Measurements from ENCODE around the gene TNS3. TPM values are rescaled to one million over a fixed set of nuclear protein-coding genes. Genes with fewer than 3 reads are reported as not detected.

Gene TNS3
- total RNA-seq, 3 donors from 2014 or later, result 2.6 to 3.4 (median 3.2) TPM

DNA sequence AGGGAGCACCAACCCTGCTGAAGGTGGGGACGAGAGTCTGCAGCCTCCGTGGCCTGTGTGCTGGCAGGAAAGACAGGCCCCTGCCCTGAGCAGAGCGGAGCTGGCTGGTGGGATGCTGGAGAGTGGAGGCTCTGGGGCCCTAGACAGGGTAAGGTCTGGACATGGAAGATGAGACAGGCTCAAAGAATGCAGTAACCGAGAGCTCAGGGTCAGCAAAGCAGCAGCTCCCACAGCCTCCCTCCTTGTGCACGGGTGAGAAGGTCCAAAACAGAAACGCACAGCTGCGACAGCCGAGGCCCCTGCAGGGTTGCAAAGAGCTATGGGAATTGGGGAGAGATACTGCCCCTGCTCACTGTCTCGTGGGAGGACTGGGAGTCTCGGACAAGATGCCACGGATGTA, 80.5 kb downstream of the TNS3 start:
- peaks cover 2% of the 10 kb centered on the region for H3K4me1 Mint-ChIP-seq (ENCODE audit: low read depth)
- no peaks in the 10 kb centered on the region for H3K27me3 Mint-ChIP-seq (ENCODE audit: low read depth)
- no peak for ATAC-seq
- no peak for DNase-seq
- no peaks in the 10 kb centered on the region for H3K9me3 Mint-ChIP-seq
- H3K4me3 Mint-ChIP-seq, result no peak overlapping the region
- H3K36me3 Mint-ChIP-seq (ENCODE audit: insufficient read depth), result no peaks in the 10 kb centered on the region

DNA sequence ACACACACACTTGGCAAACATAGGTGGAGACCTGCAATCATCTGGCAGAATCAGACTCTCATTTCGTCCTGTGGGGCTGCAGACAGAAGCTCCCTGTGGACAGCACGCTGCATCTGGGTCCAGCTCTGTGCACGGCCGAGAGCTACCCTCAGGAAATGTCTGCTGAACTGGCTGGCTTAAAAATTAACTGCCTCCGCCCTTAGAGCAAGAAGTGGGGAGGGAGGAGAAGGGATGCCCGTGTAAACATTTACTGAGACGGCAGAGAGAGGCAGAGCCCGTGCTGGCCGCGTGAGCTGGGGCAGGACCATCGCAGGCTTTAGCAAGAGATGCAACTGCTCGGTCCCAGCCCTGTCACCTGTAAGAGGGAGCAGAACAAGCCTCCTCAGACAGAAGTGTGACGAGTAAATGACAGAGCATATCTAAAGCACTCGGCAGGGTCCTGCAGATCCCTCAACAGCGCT, 81.8 kb downstream of the TNS3 start:
- H3K4me1 Mint-ChIP-seq (ENCODE audit: low read depth), result peaks cover 2% of the 10 kb centered on the region
- H3K4me3 Mint-ChIP-seq, result no peak overlapping the region
- H3K27me3 Mint-ChIP-seq (ENCODE audit: low read depth), result no peaks in the 10 kb centered on the region
- H3K9me3 Mint-ChIP-seq, result no peaks in the 10 kb centered on the region
- ATAC-seq (no peak), DNase-seq (no peak)
- no peaks in the 10 kb centered on the region for H3K36me3 Mint-ChIP-seq (ENCODE audit: insufficient read depth)

DNA sequence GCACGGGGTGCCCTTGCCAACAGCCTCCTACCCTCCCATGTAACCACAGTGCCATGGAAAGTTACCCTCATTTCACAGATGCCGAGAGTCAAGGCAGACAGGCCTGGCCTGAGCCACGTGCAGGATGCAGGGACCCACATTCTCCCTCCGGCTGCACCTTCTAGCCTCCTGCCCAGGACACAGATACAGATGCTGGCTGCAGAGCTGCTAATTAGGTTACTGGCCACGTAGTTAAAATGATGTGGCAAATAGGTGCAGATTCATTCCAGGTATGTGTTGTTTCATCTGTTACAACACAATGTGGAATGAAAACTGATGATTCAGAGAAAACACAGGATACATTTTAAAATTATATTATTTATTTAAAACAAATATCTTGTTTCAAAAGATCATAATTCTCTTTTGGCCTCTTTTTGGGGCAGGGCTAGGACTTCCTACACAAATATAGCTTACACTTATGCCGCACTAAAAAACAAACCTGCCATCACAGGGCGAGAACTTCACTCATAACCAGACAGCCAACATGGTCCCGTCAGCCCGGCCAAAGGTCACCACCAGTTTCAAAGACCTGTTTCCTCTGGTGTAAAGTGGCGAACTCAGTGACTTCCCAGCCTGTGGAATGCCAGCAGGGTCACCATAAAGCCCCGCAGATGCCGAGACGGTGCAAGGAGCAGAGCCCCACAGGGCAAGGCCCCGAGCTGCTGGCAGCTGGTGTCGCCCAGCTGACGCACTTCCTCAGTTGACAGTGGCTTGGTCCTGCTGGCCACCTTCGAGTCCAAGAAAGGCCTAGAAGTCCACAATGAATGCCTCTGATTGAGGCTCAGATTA, 83.5 kb downstream of the TNS3 start:
- H3K4me3 Mint-ChIP-seq, result no peak overlapping the region
- ATAC-seq, result no peak
- no peak for DNase-seq

GRCh38 chr7:47497367-47498096, 84.4 kb downstream of the TNS3 start:
- H3K9me3 Mint-ChIP-seq, result no peaks in the 10 kb centered on the region
- ATAC-seq (peak in 1 of 2 donors; percentile 10), DNase-seq (no peak)
- peaks cover 2% of the 10 kb centered on the region for H3K4me1 Mint-ChIP-seq (ENCODE audit: low read depth)
- no peak overlapping the region for H3K4me3 Mint-ChIP-seq
- peaks cover 3% of the 10 kb centered on the region for H3K27me3 Mint-ChIP-seq (ENCODE audit: low read depth)
- H3K36me3 Mint-ChIP-seq (ENCODE audit: insufficient read depth), result no peaks in the 10 kb centered on the region

More for the DNA sequence above, 83.5 kb downstream of the TNS3 start:
- H3K9me3 Mint-ChIP-seq, result no peaks in the 10 kb centered on the region
- H3K27me3 Mint-ChIP-seq (ENCODE audit: low read depth), result peaks cover 3% of the 10 kb centered on the region
- no peaks in the 10 kb centered on the region for H3K36me3 Mint-ChIP-seq (ENCODE audit: insufficient read depth)
- peaks cover 2% of the 10 kb centered on the region for H3K4me1 Mint-ChIP-seq (ENCODE audit: low read depth)

- no peak for ATAC-seq
- Mint-ChIP-seq H3K4me3 (no peak overlapping the region), H3K36me3 (ENCODE audit: insufficient read depth) (no peaks in the 10 kb centered on the region), H3K27me3 (ENCODE audit: low read depth) (peaks cover 3% of the 10 kb centered on the region), H3K9me3 (no peaks in the 10 kb centered on the region), H3K4me1 (ENCODE audit: low read depth) (peaks cover 2% of the 10 kb centered on the region)
- DNase-seq, result no peak
These were observed 85.2 kb downstream of the TNS3 start for GRCh38 chr7:47496666-47497065.

DNA sequence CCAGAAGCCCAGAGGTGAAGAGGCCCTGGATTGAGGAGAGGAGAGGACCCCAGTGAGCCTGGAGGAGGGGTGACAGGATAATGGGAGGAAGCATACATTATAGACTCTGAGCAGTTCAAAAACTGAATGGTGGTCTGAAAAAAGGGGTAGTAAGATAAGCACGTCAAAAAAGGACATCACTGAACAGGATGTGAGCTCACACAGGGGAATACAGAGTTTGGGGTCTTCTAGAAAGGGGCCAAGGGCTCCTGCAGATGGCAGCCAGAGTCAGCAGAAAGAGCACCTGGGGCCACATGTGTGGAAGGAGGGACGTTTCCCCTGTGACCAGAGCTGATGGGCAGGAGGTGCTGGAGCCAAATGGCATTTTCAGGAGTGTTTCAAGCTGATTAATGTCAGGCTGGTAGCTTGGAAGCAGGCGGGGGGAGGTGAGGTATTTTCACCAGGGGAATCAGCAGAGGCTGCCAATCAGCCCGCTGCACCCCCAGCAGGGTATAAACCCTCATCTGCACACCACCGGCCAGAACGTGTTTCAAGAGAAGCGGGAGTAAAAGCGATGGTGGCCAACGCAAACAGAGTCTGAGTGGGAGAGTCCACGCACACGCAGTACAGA, 85.8 kb downstream of the TNS3 start:
- DNase-seq, result no peak
- Mint-ChIP-seq H3K27me3 (ENCODE audit: low read depth) (peaks cover 3% of the 10 kb centered on the region), H3K4me3 (no peak overlapping the region), H3K4me1 (ENCODE audit: low read depth) (peaks cover 2% of the 10 kb centered on the region), H3K9me3 (no peaks in the 10 kb centered on the region), H3K36me3 (ENCODE audit: insufficient read depth) (no peaks in the 10 kb centered on the region)
- no peak for ATAC-seq

GRCh38 chr7:47493976-47494911, 87.7 kb downstream of the TNS3 start:
- peaks cover 2% of the 10 kb centered on the region for H3K4me1 Mint-ChIP-seq (ENCODE audit: low read depth)
- H3K4me3 Mint-ChIP-seq, result no peak overlapping the region
- H3K9me3 Mint-ChIP-seq, result no peaks in the 10 kb centered on the region
- ATAC-seq, result no peak
- no peak for DNase-seq
- H3K27me3 Mint-ChIP-seq (ENCODE audit: low read depth), result peaks cover 3% of the 10 kb centered on the region
- H3K36me3 Mint-ChIP-seq (ENCODE audit: insufficient read depth), result no peaks in the 10 kb centered on the region

- H3K27me3 Mint-ChIP-seq (ENCODE audit: low read depth), result peaks cover 3% of the 10 kb centered on the region
- DNase-seq (no peak), ATAC-seq (no peak)
- peaks cover under 1% of the 10 kb centered on the region for H3K4me1 Mint-ChIP-seq (ENCODE audit: low read depth)
- no peaks in the 10 kb centered on the region for H3K9me3 Mint-ChIP-seq
- H3K36me3 Mint-ChIP-seq (ENCODE audit: insufficient read depth), result no peaks in the 10 kb centered on the region
- no peak overlapping the region for H3K4me3 Mint-ChIP-seq
These were observed 89.1 kb downstream of the TNS3 start for GRCh38 chr7:47492716-47493325.

DNA sequence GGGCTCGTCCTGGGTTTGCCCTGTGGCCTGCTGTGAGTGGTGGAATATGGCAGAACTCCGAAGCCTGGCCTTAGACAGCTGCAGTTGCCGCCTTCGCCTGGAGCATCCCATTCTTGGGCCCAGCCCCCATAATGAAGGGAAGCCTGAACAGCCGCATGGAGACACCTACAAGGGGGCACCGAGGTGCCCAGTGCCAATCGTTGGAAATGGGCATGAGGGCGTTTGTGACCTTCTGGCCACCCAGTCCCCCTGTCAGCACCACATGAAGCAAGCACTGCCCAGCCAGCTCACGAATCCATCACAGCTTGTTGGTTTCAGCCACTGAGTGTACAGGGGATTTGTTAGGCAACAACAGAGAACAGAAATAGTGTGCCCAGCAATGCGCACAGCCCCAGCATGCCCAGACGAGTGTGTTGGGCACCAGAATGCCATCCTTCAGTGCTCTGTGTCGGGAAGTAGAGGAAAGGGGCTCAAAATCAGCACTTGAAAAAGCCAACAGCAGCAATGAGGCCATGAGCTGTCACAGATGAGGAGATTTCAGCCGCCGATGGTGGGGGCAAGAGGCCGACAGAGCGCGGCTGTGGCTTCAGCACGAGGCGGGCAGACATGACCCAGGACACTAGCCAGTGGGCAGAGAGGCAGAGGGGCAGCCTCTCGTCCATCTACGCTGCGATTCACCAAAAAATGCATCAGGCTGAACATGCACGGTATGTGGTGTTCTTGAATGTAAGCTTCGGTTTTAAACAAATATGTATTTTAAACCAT, 91.2 kb downstream of the TNS3 start:
- no peaks in the 10 kb centered on the region for H3K4me1 Mint-ChIP-seq (ENCODE audit: low read depth)
- no peaks in the 10 kb centered on the region for H3K9me3 Mint-ChIP-seq
- ATAC-seq (no peak), DNase-seq (no peak)
- H3K27me3 Mint-ChIP-seq (ENCODE audit: low read depth), result peaks cover 3% of the 10 kb centered on the region
- H3K4me3 Mint-ChIP-seq, result no peak overlapping the region
- no peaks in the 10 kb centered on the region for H3K36me3 Mint-ChIP-seq (ENCODE audit: insufficient read depth)

GRCh38 chr7:47489624-47490023, 92.3 kb downstream of the TNS3 start:
- Mint-ChIP-seq H3K36me3 (ENCODE audit: insufficient read depth) (no peaks in the 10 kb centered on the region), H3K4me3 (no peak overlapping the region), H3K27me3 (ENCODE audit: low read depth) (peaks cover 3% of the 10 kb centered on the region), H3K9me3 (no peaks in the 10 kb centered on the region), H3K4me1 (ENCODE audit: low read depth) (no peaks in the 10 kb centered on the region)
- no peak for ATAC-seq
- no peak for DNase-seq

- Mint-ChIP-seq H3K36me3 (ENCODE audit: insufficient read depth) (no peaks in the 10 kb centered on the region), H3K4me3 (no peak overlapping the region), H3K9me3 (no peaks in the 10 kb centered on the region), H3K4me1 (ENCODE audit: low read depth) (no peaks in the 10 kb centered on the region), H3K27me3 (ENCODE audit: low read depth) (no peaks in the 10 kb centered on the region)
- DNase-seq (no peak), ATAC-seq (no peak)
These were observed 93.0 kb downstream of the TNS3 start for GRCh38 chr7:47488969-47489342.

- H3K4me3 Mint-ChIP-seq, result no peak overlapping the region
- no peak for DNase-seq
- H3K36me3 Mint-ChIP-seq (ENCODE audit: insufficient read depth), result no peaks in the 10 kb centered on the region
- H3K4me1 Mint-ChIP-seq (ENCODE audit: low read depth), result no peaks in the 10 kb centered on the region
- ATAC-seq, result no peak
- no peaks in the 10 kb centered on the region for H3K27me3 Mint-ChIP-seq (ENCODE audit: low read depth)
- no peaks in the 10 kb centered on the region for H3K9me3 Mint-ChIP-seq
These were observed 93.5 kb downstream of the TNS3 start for GRCh38 chr7:47488201-47488968.
